HG02938 (cell line): Measurements from ENCODE around the gene GPR141.

ENCODE experiments used
- ATAC-seq: cut with Tn5 transposase; IDR thresholded peaks from one replicate; pipeline ENCODE4 v1.9.1; 2021; ENCODE audit warnings: mild to moderate bottlenecking, moderate library complexity; ENCODE audit not compliant: unreplicated experiment

Gene GPR141

DNA sequence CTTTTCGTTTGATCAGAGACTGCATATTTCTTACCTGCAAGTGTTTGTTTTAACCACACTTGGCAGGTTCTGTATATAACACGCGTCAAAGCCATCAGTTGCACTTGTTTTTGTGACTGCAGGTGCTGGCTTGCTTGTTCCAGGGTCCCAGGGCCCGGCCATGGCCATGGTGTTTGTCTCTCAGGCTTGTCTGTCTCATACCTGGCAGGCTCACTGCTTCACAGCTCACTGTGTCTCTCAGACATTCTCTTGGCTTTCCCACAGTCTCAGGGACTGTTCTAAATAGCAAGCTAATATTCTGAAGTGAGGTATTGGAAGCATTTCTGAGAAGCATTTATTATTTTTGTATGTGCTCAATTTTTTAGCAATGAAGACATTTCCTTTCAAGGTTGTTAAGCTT lies 46.9 kb downstream of the GPR141 start:
- no peak for ATAC-seq

DNA sequence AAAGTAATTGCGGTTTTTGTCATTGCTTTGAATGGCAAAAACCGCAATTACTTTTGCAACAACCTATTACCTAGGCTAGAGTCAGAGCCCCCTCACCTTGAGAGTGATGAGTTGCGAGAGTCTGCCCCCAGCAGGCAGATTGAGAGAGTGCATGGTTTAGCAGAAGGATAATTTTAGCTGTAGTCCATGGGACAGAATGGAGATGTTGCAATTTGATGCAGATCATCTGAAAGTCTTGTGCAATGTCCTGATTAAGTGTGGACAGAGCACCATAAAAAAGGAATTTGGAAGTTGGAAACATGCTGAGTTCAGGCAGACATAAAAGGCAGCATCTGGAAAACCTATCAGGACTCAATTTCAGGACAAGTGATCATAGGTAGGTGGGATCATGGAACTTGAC lies 48.7 kb downstream of the GPR141 start:
- no peak for ATAC-seq

DNA sequence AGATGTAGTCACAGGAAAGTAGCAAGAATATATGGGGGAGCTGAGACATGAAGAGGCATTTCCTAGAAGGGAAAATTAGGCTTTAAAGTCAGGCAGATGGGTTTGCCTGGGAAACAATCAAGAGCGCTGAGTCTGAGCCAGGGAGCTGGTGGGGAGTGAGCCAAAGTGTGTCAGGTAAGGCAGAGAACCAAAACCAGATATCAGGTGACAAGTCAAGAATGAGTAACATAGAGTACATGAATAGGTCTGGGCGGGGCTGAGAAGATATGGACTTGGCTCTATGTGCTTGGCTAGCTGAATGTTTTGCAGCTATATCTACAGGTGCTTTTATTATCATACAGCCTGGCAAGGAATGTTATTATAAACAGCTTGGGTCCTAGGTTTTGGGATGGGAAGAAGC lies 49.3 kb downstream of the GPR141 start:
- ATAC-seq = no peak

DNA sequence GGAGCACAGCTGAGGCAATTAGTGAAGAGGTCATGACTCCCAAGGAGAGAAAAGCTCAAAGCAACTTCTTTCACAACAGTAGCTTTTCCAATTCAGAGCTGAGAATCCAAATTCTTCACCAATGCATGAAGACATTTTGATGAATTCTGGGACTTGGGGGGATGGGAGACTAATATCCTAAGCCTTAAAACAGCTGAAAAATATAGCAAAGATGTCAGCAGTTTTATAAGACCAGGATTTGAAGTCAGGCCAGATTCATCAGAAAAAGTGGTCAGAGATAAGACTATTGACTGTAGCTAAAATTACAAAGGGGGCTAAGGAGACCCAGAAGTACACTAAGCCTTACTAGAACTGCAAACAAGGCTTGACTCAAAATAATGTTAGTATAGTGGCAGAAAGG lies 51.6 kb downstream of the GPR141 start:
- ATAC-seq = no peak

DNA sequence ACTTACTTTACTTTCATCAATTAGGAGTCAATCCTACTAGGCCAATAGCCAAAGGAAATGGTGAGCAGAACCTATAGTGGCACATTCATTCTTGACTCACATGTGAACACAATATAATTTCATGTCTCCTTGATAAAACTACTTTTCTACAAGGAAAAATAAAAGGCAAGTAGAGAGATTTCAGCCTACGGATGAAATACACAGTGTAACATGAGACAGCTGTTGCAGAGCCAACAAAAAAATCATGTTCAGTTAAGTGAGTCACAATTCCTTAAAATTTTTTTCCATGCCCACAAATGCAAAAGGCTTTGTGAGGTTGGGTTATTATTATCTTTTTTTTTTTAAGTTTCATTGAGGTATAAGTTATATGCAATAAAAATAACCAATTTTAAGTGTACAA lies 54.8 kb downstream of the GPR141 start:
- no peak for ATAC-seq

DNA sequence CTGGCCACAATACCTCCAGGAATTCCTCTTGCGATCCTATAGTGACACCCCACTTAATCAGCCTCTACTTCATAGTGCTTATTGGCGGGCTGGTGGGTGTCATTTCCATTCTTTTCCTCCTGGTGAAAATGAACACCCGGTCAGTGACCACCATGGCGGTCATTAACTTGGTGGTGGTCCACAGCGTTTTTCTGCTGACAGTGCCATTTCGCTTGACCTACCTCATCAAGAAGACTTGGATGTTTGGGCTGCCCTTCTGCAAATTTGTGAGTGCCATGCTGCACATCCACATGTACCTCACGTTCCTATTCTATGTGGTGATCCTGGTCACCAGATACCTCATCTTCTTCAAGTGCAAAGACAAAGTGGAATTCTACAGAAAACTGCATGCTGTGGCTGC lies 56.8 kb downstream of the GPR141 start:
- no peak for ATAC-seq

DNA sequence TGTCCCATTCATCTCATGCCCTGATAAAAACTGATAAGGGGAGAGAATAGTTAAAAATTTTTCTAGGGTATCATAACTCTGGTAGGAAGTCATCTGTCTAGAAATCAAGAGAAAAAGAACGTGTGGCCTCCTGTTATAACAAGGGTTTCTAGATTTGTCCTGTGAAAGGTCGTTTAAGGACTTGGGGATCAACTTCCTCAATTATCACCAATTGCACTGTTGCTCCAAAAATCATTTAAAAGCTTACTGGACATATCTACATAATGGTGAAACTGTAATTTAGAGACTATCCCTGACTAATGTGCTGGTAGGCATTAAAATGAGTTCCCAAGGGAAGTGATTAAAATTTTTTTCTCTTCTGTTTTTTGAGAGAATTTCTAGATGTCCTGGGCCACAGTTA lies 58.2 kb downstream of the GPR141 start:
- ATAC-seq = no peak

DNA sequence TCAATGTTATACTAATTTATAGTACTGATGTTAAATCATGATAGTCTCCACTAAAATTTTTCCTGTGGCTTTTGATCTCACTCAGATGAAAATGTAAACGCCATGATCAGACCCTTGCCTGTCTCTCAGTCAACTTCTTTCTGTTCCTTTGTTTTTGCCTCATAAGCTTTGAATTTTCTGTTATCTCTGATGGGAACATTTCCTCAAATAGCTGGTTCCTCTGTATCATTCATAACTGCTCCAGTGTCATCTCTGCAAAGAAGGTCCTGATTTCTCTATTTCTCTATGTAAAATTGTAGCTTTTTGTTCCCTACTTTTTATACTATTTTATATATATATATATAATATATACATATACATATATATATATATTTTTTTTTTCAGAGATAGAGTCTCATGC lies 67.5 kb downstream of the GPR141 start:
- no peak for ATAC-seq

DNA sequence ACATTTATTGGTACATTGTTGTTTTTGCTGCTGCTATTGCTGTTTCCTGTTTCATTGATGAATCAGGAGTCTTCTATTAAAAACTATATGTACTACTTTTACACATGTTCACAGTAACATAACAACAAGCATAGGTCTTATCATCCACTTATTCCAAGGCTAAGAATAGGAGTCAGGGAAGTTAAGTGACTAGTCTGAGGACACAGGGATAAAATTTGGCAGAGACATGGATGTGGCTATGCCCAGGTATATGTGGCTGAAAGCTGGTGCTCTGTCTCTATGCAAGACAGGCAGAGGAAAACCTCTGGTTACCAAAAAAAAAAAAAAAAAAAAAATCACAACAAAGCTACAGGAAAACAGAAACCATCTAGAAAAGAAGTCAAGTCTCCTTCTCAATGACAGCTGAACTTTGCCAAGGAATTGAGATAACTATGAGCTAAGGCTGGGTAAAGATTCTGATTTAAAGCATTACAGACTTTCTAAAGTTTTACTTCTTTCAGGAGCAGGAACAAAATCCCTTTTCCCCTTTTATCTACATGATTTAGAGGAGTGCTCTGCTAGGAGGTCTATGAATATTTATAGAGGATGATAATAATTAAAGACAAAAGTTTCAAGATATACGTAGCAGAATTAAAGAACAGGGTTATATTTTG lies 70.0 kb downstream of the GPR141 start:
- ATAC-seq = no peak

DNA sequence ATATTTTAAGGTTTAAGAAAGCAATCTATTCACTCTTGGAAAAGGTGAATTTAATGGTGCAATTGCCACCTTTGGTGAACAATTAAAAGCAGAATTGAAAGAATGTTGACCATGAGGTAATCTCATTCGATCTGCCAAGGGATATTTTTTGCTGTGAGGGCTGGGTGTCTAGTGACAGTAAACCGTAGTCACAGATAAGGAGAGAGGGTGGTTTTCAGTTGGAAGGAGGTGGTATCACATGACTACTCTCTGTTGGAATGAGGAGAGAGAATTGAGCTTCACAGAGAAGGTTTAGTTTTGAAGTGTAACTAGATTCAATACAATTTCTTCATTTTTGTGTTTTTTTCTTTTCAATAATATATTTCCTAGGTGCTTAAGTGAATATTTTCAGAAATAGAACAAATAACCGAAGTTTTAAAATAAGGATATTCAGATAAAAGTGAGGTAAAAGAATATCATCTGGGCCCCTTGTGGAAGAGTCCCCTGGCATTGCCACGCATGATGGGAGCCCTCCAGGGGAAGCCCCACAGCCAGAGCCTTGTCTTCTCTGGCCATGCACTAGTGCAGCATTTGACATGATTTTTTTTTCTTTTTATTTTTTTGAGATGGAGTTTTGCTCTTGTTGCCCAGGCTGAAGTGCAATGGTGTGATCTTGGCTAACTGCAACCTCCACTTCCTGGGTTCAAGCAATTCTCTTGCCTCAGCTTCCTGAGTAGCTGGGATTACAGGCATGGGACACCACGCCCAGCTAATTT lies 73.4 kb downstream of the GPR141 start:
- ATAC-seq = no peak

DNA sequence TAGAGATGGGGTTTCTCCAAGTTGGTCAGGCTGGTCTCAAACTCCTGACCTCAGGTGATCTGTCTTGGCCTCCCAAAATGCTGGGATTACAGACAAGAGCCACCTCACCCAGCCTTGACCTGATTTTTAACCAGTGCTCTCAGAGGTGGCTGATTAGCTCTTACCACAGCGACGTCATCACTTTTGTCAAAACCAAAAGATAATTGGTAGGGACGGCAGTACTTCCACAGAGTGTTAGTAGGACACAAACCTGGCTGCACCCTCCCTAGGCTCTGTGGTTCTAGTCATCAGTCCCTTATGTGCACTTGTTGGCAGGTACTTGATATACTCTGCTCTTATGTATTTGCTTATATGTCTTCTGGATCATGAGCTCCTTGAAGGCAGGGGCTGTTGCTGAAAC lies 74.0 kb downstream of the GPR141 start:
- ATAC-seq = no peak

DNA sequence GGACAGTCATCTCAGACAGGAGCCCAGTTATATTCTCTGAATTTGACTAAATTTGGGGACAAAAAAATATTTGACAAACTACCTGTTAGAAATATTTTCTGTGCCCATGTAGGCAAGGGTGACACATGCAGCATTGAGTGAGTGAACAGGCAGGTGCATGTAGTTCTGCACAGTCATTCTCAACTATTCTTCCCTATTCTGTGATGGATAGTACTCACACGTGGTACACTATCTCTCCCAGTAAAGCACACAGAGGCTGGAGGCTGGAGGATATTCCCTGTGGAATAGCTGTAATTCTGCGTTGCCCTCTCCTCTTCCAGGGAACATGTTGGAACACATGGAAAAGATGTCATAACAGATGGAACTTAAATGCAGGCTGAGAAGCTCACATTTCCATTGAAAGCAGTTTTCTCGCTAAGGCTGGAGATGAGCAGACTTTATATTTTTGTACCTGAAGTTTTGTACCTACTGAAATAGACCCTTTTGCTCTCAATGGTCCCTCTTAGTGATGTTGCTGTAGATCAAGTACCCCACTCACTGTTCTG lies 75.0 kb downstream of the GPR141 start:
- ATAC-seq = no peak

DNA sequence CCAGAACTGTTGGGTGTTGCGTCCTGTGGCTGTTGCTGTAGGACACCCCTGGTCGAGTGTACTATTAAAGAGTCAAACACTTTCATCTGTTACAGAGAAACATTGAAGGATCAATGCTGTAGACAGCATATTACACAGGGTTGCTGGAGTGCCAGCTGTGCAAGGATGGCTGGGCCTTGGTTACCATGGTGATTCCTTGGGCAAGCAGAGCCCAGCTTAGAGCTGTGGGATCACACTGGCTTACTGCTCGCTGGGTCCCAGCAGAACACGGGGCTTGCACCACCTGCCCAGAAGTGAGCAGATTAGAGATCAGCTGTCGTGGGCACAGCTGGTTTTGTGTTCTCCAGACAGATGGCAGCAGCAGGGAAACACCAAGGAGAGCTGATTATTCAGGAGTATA lies 76.0 kb downstream of the GPR141 start:
- no peak for ATAC-seq

DNA sequence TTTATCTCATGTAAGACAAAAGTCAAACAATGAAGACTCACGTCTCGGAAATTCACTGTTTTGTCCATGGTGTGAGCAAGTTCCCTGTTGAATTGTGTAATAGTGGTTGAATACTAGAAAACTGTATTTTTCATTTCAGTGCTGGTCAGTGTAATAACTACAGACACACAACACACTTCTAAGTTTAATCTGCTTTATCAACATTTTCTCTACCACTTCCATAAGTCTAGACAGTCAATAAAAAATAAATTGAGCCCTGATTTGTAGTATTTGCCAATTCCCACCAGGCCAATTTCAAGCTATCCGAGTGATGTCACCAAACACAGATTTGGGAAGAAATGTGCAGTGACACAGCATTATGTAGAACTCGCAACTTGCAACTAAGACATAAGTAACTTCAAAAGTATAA lies 81.9 kb downstream of the GPR141 start:
- no peak for ATAC-seq

DNA sequence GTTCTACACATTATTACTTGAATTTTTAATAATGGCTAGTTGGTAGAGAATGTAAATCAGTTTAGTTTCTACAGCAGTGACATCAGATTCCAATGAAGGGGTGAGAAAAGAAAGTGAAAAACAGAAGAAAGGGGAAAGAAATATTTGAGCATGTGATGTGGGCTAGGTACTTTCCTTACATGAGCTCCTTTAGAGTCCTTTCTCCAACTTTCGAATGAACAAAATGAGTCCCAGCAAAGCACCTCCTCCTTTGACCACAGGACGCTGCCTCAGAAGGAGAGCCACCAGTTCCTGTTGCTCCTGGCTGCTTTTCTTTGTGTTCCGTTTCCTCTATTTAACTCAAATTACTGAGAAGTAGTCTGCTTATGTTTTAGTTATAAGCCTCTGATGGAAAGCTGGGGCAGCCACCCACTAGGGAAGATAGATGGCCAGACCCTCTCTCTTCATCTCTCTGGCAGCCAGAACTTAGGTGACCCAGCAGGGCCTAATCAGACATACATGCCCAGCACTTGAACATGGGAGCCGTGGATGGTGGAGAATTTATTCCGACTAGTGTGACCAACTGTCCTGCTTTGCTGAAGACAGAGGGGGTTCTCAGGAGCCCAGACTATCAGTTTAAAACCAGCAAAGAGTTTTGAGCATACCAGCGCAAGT lies 82.4 kb downstream of the GPR141 start:
- ATAC-seq = peak; percentile 86

DNA sequence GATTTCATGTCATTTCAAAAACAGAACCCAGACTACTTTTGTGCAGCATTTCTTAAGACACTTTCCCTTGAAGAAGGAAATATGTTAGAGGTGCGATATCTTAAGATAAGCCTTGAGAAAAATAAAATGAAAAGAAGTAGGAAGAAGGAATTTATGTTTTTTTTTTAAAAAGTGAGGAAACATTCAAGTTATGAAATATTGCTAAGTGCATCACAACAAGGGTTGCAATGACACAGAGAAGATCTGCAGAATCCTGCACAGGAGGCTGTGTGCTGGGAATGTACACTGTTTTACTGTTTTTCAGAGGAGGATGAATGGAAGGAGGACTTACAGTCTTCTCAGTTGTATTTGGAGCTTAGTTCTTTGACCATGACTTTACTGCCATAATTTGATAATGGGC lies 85.0 kb downstream of the GPR141 start:
- no peak for ATAC-seq

DNA sequence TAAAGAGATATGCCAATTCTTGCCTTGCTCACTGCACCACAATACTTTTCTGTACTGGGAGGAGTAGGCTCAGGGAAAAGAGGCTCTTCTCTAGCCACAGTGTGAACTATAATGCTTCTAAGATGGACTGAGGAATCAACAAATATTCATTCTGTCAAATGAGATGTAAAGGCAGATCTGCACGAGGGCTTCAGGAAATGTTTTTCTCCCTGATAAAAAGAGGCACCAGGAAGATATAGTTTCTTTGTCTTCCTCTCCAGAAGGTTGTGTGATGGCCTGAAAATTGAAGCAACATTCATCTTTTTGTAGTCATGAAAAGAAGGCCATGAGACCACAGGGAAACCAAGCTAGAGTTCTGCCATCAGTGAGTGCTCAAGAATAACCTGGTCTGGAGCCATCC lies 85.7 kb downstream of the GPR141 start:
- ATAC-seq = no peak

DNA sequence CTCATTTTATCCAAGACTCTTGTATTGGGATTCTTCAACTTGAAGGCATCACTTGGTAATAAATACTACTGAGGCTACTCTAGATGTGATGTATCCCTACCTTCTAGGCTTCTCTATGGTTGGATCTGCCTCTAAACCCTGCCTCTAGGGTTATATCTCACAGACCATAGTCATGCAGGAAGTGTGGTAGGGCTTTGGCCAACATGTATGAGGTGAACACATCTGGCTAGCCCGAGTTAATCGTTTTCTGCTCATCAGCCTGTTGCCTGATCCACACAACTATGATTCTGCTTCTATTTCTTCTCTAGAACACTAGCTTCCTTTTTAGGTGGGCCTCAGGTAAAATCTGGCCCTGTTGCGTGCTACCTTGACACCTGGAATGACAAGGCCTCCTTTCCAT lies 86.2 kb downstream of the GPR141 start:
- ATAC-seq = no peak

DNA sequence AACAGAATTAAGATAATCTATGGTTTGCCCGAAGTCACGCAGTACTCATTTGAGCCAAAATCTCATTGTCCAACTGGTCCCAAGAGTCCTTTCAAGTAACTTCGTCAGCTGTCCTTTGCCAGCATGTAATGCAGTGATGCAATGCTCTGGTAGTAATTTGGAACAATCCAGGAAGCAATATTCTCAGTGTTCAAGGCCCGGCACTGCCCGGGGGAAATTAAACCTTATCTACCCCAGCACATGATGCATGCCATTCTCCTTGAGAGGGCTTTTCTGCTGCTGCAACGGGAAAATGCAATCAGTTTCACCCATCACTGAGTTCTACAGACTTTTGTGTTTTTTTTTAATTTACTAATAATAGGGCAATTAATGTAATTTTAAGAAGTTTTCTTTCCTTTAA lies 87.3 kb downstream of the GPR141 start:
- ATAC-seq = no peak

DNA sequence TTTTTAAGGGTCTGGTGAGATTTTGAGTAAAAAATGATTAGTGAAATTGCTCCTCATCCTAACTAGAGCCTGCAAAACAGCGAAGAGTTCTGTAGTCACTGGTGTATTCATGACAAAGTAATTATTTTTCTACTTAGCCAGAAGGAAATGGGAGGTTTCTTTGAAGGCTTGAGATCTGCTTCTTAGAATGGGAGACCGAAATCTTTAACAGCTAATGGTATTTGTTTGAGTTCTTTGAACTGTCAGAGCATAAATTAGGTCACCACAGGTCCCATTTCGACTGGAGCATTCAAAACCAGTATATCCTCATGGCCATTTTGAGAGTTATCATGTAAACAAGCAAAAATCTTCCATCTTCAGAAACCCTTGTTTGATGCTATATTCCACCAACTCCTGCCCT lies 87.8 kb downstream of the GPR141 start:
- ATAC-seq = no peak

DNA sequence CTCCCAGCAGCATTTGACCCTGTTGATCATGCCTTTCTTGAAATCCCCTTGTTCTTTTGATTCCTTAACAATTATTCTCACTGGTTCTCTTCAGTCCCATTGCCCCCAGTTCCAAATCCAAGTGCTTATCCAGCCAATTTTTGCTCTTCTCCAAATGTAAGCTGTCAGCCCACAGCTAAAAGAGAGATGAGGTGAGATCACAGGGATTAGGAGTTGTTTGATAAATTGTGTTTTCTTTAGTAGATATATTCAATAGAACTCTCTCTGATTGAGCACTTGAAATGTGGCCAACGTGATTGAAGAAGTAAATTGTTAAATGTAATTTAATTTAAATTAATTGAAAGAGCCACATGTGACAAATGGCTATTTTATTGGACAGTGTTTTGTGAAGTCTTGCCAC lies 88.2 kb downstream of the GPR141 start:
- no peak for ATAC-seq

DNA sequence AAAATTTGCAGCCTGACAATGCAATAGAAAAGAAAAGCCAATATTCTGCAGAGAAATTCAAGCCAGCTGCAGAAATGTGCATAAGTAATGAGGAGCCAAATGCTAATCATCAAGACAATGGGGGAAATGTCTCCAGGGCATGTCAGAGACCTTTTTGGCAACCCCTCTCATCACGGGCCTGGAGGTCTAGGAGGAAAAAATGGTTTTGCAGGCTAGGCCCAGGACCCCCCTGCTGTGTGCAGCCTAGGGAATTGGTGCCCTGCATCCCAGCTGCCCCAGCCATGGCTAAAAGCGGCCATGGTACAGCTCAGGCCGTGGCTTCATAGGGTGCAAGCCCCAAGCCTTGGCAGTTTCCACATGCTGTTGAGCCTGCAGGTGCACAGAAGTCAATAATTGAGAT lies 92.4 kb downstream of the GPR141 start:
- ATAC-seq = no peak
